HUDEP-2 (cell line): ENCODE data around the gene TKTL1.
A peak's percentile ranks its signal among the peaks of the same experiment; 100 is the strongest.

Experiments
- DNase-seq, 76 experiments: peaks; one replicate each; lab custom pipeline; 2025; ENCODE audit not compliant: unreplicated experiment in 76 of 76; lab: John Stamatoyannopoulos, UW

TKTL1 gene

GRCh38 chrX:154358829-154359228, 63.2 kb downstream of the TKTL1 start:
- DNase-seq: no peak

- no peak for DNase-seq
These were observed 64.0 kb downstream of the TKTL1 start for GRCh38 chrX:154359362-154360154.

- DNase-seq: no peak
These were observed 64.6 kb downstream of the TKTL1 start for GRCh38 chrX:154360155-154360713.

- no peak for DNase-seq
These were observed 66.6 kb downstream of the TKTL1 start for GRCh38 chrX:154362085-154362742.

GRCh38 chrX:154363706-154364439, 68.3 kb downstream of the TKTL1 start:
- no peak for DNase-seq

- no peak for DNase-seq
These were observed 69.5 kb downstream of the TKTL1 start for GRCh38 chrX:154365052-154365600.

GRCh38 chrX:154365997-154366665, 70.5 kb downstream of the TKTL1 start:
- DNase-seq: no peak

GRCh38 chrX:154366666-154367055, 71.1 kb downstream of the TKTL1 start:
- no peak for DNase-seq

- DNase-seq: no peak
These were observed 72.1 kb downstream of the TKTL1 start for GRCh38 chrX:154367474-154368308.

- DNase-seq: peak in 74 of 76 experiments; percentile 2 to 93 (median 80)
These were observed 73.2 kb downstream of the TKTL1 start for GRCh38 chrX:154368630-154369448.

- peak in 18 of 76 experiments; percentile 1 to 49 (median 20) for DNase-seq
These were observed 74.1 kb downstream of the TKTL1 start for GRCh38 chrX:154369449-154370299.

GRCh38 chrX:154370300-154371016, 74.9 kb downstream of the TKTL1 start:
- no peak for DNase-seq

- peak in 73 of 76 experiments; percentile 5 to 88 (median 77) for DNase-seq
These were observed 75.6 kb downstream of the TKTL1 start for GRCh38 chrX:154371017-154371788.

- no peak for DNase-seq
These were observed 76.2 kb downstream of the TKTL1 start for GRCh38 chrX:154371789-154372300.

- DNase-seq: peak in 26 of 76 experiments; percentile 0 to 51 (median 20)
These were observed 77.0 kb downstream of the TKTL1 start for GRCh38 chrX:154372612-154373022.
